WTC11 (cell line): ENCODE measurements around the gene PTPRU. TPM values are rescaled to one million over a fixed set of nuclear protein-coding genes. Genes with fewer than 3 reads are reported as not detected.

Source experiments
- ATAC-seq: fragments of 200-7000 bp; cut with Tn5 transposase; 2 replicates; pipeline ENCODE4 v1.10.0; 2021; ENCODE audit warnings: mild to moderate bottlenecking, moderate library complexity
- CTCF ChIA-PET: fragments of 300-600 bp; sonication (Branson Sonifier 250); formaldehyde crosslinking; loops from one replicate; lab custom pipeline; 2021; ENCODE audit warnings: antibody characterized with exemption; lab: Charles Lee
- POLR2A ChIA-PET: fragments of 350-600 bp; sonication (Branson Sonifier 250); formaldehyde crosslinking; loops from one replicate; lab custom pipeline; 2021; ENCODE audit warnings: antibody characterized with exemption; lab: Charles Lee
- DNase-seq: peaks from one replicate; pipeline ENCODE4 v3.0.0; 2021; ENCODE audit warnings: low spot score
- H3K27ac Mint-ChIP-seq: 2 replicates; pipeline ENCODE4 v1.8.0; 2021; ENCODE audit warnings: mixed read lengths
- H3K27me3 Mint-ChIP-seq: 2 replicates; pipeline ENCODE4 v1.8.0; 2021; ENCODE audit warnings: low read depth, mild to moderate bottlenecking, moderate library complexity, mixed read lengths
- H3K36me3 Mint-ChIP-seq: 2 replicates; pipeline ENCODE4 v1.8.0; 2021; ENCODE audit warnings: mixed read lengths
- H3K4me1 Mint-ChIP-seq: 2 replicates; pipeline ENCODE4 v1.8.0; 2022; ENCODE audit warnings: mixed read lengths
- H3K4me3 Mint-ChIP-seq: 2 replicates; pipeline ENCODE4 v1.8.0; 2021; ENCODE audit warnings: mild to moderate bottlenecking, moderate library complexity, mixed read lengths
- H3K9me3 Mint-ChIP-seq: 2 replicates; pipeline ENCODE4 v1.8.0; 2021; ENCODE audit warnings: mixed read lengths
- CBFB ChIP-seq: sonication (generic); formaldehyde crosslinking; IDR thresholded peaks from 2 replicates; pipeline ENCODE4 v1.8.1; 2022; ENCODE audit warnings: mild to moderate bottlenecking, low read depth, missing genetic modification reagents
- ELF4 ChIP-seq: sonication (generic); formaldehyde crosslinking; IDR thresholded peaks from 2 replicates; pipeline ENCODE4 v1.8.1; 2022; ENCODE audit warnings: low read depth, mild to moderate bottlenecking, moderate library complexity, missing genetic modification reagents
- EMX1 ChIP-seq: fragments of 250-450 bp; sonication (Bioruptor Pico); IDR thresholded peaks from 2 replicates; pipeline ENCODE4 v1.8.0; 2021; ENCODE audit warnings: mild to moderate bottlenecking
- GTF2I ChIP-seq: fragments of 250-450 bp; sonication (Bioruptor Pico); conservative IDR thresholded peaks from 2 replicates; pipeline ENCODE4 v1.4.0; 2021; ENCODE audit warnings: mild to moderate bottlenecking
- IRF2 ChIP-seq: sonication (generic); formaldehyde crosslinking; IDR thresholded peaks from 2 replicates; pipeline ENCODE4 v1.8.0; 2022; ENCODE audit warnings: low read depth, missing genetic modification reagents, borderline replicate concordance
- MYBL2 ChIP-seq: sonication (generic); formaldehyde crosslinking; IDR thresholded peaks from 2 replicates; pipeline ENCODE4 v1.8.1; 2023; ENCODE audit warnings: mild to moderate bottlenecking, moderate library complexity, missing genetic modification reagents
- NFATC4 ChIP-seq: fragments of 250-450 bp; sonication (Bioruptor Pico); IDR thresholded peaks from 2 replicates; pipeline ENCODE4 v1.9.0; 2021; ENCODE audit warnings: mild to moderate bottlenecking
- NR1H2 ChIP-seq: sonication (generic); formaldehyde crosslinking; IDR thresholded peaks from 2 replicates; pipeline ENCODE4 v1.9.0; 2021; ENCODE audit warnings: mild to moderate bottlenecking, moderate library complexity, missing genetic modification reagents
- OVOL2 ChIP-seq: fragments of 250-450 bp; sonication (Bioruptor Pico); IDR thresholded peaks from 2 replicates; pipeline ENCODE4 v1.9.0; 2021; ENCODE audit warnings: mild to moderate bottlenecking, borderline replicate concordance
- RELA ChIP-seq: sonication (generic); formaldehyde crosslinking; IDR thresholded peaks from 2 replicates; pipeline ENCODE4 v1.8.1; 2022; ENCODE audit warnings: missing genetic modification reagents, mild to moderate bottlenecking, borderline replicate concordance
- SP1 ChIP-seq: sonication (generic); formaldehyde crosslinking; conservative IDR thresholded peaks from 2 replicates; pipeline ENCODE4 v1.8.1; 2022; ENCODE audit warnings: missing genetic modification reagents
- TCF7 ChIP-seq: sonication (generic); formaldehyde crosslinking; IDR thresholded peaks from 2 replicates; pipeline ENCODE4 v1.8.0; 2022; ENCODE audit warnings: mild to moderate bottlenecking, low read depth, missing genetic modification reagents, moderate library complexity
- TP53 ChIP-seq: sonication (generic); formaldehyde crosslinking; IDR thresholded peaks from 2 replicates; pipeline ENCODE4 v1.8.1; 2023; ENCODE audit warnings: mild to moderate bottlenecking, missing genetic modification reagents
- total RNA-seq: library from RNA; stranded (reverse); gene quantifications from 3 replicates; pipeline ENCODE4 v1.2.3, GENCODE V29; 2021
- TF ChIP-seq, protein P1 (sequence below): sonication (generic); formaldehyde crosslinking; conservative IDR thresholded peaks from 2 replicates; pipeline ENCODE4 v1.8.1; 2023; ENCODE audit warnings: mild to moderate bottlenecking, low read depth, missing genetic modification reagents, moderate library complexity
- TF ChIP-seq, protein P2 (sequence below): sonication (generic); formaldehyde crosslinking; IDR thresholded peaks from 2 replicates; pipeline ENCODE4 v1.8.1; 2023; ENCODE audit warnings: mild to moderate bottlenecking, missing genetic modification reagents
- TF ChIP-seq, protein P3 (sequence below): fragments of 250-450 bp; sonication (Bioruptor Pico); IDR thresholded peaks from 2 replicates; pipeline ENCODE4 v1.8.0; 2021; ENCODE audit warnings: mild to moderate bottlenecking
- TF ChIP-seq, protein P4 (sequence below): sonication (generic); formaldehyde crosslinking; IDR thresholded peaks from 2 replicates; pipeline ENCODE4 v1.8.0; 2023; ENCODE audit warnings: missing genetic modification reagents
- TF ChIP-seq, protein P5 (sequence below): sonication (generic); formaldehyde crosslinking; conservative IDR thresholded peaks from 2 replicates; pipeline ENCODE4 v1.8.1; 2022; ENCODE audit warnings: mild to moderate bottlenecking, missing genetic modification reagents

PTPRU gene
- total RNA-seq, 1 experiment from 2014 or later: 75.4 TPM

DNA sequence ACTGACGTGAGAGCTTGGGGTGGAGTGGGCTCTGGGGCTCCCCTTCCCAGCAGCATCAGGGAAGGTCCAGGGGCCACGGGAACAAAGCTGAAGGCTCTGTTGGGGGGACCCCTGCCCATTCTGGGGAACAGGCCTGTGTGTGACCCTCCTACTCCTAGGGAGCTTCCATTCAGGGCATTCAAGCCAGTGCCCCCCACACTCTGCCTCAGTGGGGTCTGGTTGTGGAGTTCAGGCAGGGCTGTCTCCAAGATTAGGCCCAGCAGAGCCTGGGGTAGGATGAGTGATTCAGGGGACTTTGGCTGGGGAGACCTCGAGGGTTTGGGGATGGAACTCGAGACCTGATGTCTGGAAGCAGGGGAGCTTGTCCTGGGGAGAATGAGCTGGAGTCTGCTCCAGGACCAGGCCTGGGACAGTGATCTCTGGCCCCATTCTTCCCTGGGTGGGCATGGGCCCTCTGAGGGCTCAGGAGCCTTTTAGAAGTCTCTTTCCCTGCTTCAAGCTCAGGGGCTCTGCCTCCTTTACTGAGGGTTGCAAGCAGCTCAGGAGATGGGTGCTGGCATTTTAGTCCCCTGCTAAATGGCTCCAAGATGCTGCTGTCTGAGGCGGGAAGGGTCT is 81.7 kb downstream of the PTPRU start:
- no peak overlapping the region for H3K27ac Mint-ChIP-seq
- peaks cover 11% of the 10 kb centered on the region for H3K36me3 Mint-ChIP-seq
- CTCF ChIA-PET: interaction anchor here (0.8 kb wide), 1 partner anchor 172 kb away, joined by 4 read pairs; no protein-coding TSS in a partner anchor
- TF ChIP-seq MYBL2 (CRISPR knock-in tag) (no peak), TCF7 (CRISPR knock-in tag) (no peak), TP53 (CRISPR knock-in tag) (no peak), IRF2 (CRISPR knock-in tag) (no peak), NR1H2 (CRISPR knock-in tag) (no peak), SP1 (CRISPR knock-in tag) (no peak), RELA (no peak), OVOL2 (CRISPR knock-in tag) (no peak)
- TF ChIP-seq, protein P1, sequence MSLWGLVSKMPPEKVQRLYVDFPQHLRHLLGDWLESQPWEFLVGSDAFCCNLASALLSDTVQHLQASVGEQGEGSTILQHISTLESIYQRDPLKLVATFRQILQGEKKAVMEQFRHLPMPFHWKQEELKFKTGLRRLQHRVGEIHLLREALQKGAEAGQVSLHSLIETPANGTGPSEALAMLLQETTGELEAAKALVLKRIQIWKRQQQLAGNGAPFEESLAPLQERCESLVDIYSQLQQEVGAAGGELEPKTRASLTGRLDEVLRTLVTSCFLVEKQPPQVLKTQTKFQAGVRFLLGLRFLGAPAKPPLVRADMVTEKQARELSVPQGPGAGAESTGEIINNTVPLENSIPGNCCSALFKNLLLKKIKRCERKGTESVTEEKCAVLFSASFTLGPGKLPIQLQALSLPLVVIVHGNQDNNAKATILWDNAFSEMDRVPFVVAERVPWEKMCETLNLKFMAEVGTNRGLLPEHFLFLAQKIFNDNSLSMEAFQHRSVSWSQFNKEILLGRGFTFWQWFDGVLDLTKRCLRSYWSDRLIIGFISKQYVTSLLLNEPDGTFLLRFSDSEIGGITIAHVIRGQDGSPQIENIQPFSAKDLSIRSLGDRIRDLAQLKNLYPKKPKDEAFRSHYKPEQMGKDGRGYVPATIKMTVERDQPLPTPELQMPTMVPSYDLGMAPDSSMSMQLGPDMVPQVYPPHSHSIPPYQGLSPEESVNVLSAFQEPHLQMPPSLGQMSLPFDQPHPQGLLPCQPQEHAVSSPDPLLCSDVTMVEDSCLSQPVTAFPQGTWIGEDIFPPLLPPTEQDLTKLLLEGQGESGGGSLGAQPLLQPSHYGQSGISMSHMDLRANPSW (CRISPR knock-in tag): no peak
- TF ChIP-seq, protein P2, sequence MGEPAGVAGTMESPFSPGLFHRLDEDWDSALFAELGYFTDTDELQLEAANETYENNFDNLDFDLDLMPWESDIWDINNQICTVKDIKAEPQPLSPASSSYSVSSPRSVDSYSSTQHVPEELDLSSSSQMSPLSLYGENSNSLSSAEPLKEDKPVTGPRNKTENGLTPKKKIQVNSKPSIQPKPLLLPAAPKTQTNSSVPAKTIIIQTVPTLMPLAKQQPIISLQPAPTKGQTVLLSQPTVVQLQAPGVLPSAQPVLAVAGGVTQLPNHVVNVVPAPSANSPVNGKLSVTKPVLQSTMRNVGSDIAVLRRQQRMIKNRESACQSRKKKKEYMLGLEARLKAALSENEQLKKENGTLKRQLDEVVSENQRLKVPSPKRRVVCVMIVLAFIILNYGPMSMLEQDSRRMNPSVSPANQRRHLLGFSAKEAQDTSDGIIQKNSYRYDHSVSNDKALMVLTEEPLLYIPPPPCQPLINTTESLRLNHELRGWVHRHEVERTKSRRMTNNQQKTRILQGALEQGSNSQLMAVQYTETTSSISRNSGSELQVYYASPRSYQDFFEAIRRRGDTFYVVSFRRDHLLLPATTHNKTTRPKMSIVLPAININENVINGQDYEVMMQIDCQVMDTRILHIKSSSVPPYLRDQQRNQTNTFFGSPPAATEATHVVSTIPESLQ (CRISPR knock-in tag): no peak
- TF ChIP-seq, protein P3, sequence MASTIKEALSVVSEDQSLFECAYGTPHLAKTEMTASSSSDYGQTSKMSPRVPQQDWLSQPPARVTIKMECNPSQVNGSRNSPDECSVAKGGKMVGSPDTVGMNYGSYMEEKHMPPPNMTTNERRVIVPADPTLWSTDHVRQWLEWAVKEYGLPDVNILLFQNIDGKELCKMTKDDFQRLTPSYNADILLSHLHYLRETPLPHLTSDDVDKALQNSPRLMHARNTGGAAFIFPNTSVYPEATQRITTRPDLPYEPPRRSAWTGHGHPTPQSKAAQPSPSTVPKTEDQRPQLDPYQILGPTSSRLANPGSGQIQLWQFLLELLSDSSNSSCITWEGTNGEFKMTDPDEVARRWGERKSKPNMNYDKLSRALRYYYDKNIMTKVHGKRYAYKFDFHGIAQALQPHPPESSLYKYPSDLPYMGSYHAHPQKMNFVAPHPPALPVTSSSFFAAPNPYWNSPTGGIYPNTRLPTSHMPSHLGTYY (CRISPR knock-in tag): no peak
- no peaks in the 10 kb centered on the region for H3K4me1 Mint-ChIP-seq
- H3K4me3 Mint-ChIP-seq: no peak overlapping the region
- ATAC-seq (no peak), DNase-seq (no peak)
- POLR2A ChIA-PET: no interaction called here
- no peaks in the 10 kb centered on the region; the same call in 1 of the 2 replicates for H3K27me3 Mint-ChIP-seq
- no peaks in the 10 kb centered on the region for H3K9me3 Mint-ChIP-seq

DNA sequence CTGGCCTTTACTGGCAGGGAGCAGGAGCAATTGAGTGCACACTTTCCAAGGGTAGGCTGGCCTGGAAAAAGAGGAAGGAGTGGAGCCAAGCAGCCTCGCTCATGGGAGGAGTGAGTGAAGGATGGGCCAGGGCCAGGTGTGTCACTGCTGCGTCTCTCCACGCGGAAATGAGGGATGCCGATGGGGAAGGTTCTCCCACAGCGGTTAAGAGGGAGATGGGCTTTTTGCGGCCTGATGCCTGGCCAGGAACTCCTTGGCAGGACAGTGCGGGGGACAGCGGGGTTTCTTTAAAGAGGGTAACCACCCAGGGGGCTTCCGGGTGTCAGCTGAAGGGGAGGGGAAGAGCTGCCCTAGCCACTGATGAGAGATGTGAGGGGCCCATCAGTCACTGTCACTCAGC is 82.4 kb downstream of the PTPRU start:
- peaks cover 11% of the 10 kb centered on the region for H3K36me3 Mint-ChIP-seq
- TF ChIP-seq, protein P4, sequence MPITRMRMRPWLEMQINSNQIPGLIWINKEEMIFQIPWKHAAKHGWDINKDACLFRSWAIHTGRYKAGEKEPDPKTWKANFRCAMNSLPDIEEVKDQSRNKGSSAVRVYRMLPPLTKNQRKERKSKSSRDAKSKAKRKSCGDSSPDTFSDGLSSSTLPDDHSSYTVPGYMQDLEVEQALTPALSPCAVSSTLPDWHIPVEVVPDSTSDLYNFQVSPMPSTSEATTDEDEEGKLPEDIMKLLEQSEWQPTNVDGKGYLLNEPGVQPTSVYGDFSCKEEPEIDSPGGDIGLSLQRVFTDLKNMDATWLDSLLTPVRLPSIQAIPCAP (CRISPR knock-in tag): no peak
- TF ChIP-seq ELF4: no peak
- no peak for TF ChIP-seq NFATC4
- TF ChIP-seq, all 79 proteins: peak for 0
- DNase-seq (no peak), ATAC-seq (no peak)
- POLR2A ChIA-PET: no interaction called here
- Mint-ChIP-seq H3K4me3 (no peak overlapping the region), H3K9me3 (no peaks in the 10 kb centered on the region), H3K27ac (no peak overlapping the region), H3K27me3 (no peaks in the 10 kb centered on the region), H3K4me1 (no peaks in the 10 kb centered on the region)
- CTCF ChIA-PET: no interaction called here

DNA sequence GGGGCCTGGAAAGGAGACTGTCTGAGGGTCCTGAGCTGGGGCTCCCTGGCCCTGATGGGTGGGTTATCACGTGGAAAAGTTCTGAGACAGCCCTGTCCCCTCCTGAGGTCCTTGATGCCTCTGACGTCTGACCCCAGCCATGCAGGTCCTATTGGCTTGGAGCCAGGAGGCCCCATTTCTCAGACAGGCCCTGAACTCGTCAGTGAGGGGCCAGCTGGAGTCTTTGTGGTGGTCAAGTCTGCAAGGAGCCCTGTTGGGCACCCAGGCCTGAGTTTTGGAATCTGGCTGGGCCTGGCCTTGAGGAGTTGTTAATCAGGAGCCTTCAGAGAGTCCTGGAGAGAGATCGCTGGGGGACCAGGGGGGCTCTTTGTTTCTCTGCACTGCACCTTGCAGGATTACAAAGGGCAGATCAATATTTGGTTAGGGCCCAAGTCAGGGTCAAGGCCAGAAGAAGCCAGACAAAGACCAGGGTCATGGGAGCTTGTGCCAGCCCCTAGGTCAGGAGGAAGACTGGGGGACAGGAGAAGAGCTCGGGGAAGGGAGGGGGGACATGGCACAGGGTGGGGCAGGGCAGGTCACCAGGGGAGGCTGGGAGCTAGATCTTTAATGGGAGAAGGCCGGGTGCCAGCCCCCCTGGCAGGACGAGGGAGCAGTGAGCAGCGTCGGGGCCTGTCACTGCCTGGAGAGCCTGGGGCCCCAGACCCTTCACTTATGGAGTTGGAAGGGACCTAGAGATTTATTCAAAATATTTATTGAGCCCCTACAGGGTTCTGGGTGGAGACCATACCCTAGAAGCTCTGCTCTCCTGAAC is 83.2 kb downstream of the PTPRU start:
- Mint-ChIP-seq H3K4me3 (no peak overlapping the region), H3K36me3 (peaks cover 11% of the 10 kb centered on the region), H3K27me3 (no peaks in the 10 kb centered on the region)
- no peak for ATAC-seq
- TF ChIP-seq, protein P5, sequence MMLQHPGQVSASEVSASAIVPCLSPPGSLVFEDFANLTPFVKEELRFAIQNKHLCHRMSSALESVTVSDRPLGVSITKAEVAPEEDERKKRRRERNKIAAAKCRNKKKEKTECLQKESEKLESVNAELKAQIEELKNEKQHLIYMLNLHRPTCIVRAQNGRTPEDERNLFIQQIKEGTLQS (CRISPR knock-in tag): no peak
- TF ChIP-seq, protein P2 (CRISPR knock-in tag): no peak
- TF ChIP-seq, protein P1 (CRISPR knock-in tag): no peak
- no peak for TF ChIP-seq CBFB (CRISPR knock-in tag)
- TF ChIP-seq MYBL2 (CRISPR knock-in tag): no peak
- no peak for TF ChIP-seq GTF2I
- TF ChIP-seq EMX1: no peak
- TF ChIP-seq, all 79 proteins: peak for 0
- Mint-ChIP-seq H3K9me3 (no peaks in the 10 kb centered on the region), H3K27ac (no peak overlapping the region), H3K4me1 (peaks cover 6% of the 10 kb centered on the region)
- ChIA-PET CTCF (no interaction called here), POLR2A (no interaction called here)
- no peak for DNase-seq
